Spleen (tissue), 11 donors: ENCODE measurements around the gene GLTP. TPM values are rescaled to one million over a fixed set of nuclear protein-coding genes. Genes with fewer than 3 reads are reported as not detected.

Experiments
- DNase-seq: peaks from one replicate; pipeline ENCODE4 v3.0.0-alpha.2; 2020
- H3K27ac ChIP-seq, 8 donors: fragments of 200-600 bp; sonication (generic) in 7 of 8; 1 replicate in 4 of 8; 2 replicates in 4 of 8; pipeline versions ENCODE4 v1.5.0 to v1.8.0; 2016 to 2021; ENCODE audit warnings: inconsistent platforms in 4 of 8, mild to moderate bottlenecking in 4 of 8, moderate library complexity in 1 of 8
- H3K27me3 ChIP-seq, 7 donors: fragments of 200-600 bp; sonication (generic) in 6 of 7; replicated peaks in 1 of 7; 1 replicate in 4 of 7; 2 replicates in 3 of 7; pipeline versions ENCODE4 v1.5.0 to v1.8.0; 2016 to 2021; ENCODE audit warnings: inconsistent platforms in 3 of 7, mild to moderate bottlenecking in 1 of 7
- H3K36me3 ChIP-seq, 6 donors: fragments of 200-600 bp; sonication (generic) in 5 of 6; 1 replicate in 4 of 6; 2 replicates in 2 of 6; pipeline versions ENCODE4 v1.5.0 to v1.8.0; 2016 to 2021; ENCODE audit warnings: inconsistent platforms in 2 of 6
- H3K4me1 ChIP-seq, 6 donors: fragments of 200-600 bp; sonication (generic) in 5 of 6; 1 replicate in 3 of 6; 2 replicates in 3 of 6; pipeline versions ENCODE4 v1.5.0 to v1.8.0; 2016 to 2021; ENCODE audit warnings: inconsistent platforms in 3 of 6
- H3K4me3 ChIP-seq, 8 donors: fragments of 200-600 bp; sonication (generic) in 7 of 8; 1 replicate in 4 of 8; 2 replicates in 4 of 8; pipeline versions ENCODE4 v1.5.0 to v1.8.0; 2016 to 2021; ENCODE audit warnings: inconsistent platforms in 4 of 8, mild to moderate bottlenecking in 4 of 8, moderate library complexity in 2 of 8
- H3K9me3 ChIP-seq, 8 donors: fragments of 200-600 bp; sonication (generic) in 7 of 8; 1 replicate in 4 of 8; 2 replicates in 4 of 8; pipeline versions ENCODE4 v1.5.0 to v1.8.0; 2016 to 2021; ENCODE audit warnings: inconsistent platforms in 4 of 8
- POLR2A ChIP-seq, 3 donors: fragments of 450-650 bp; IDR thresholded peaks; one replicate each; pipeline ENCODE4 v1.5.1; 2017; ENCODE audit warnings: antibody characterized with exemption in 3 of 3, mild to moderate bottlenecking in 1 of 3
- POLR2AphosphoS5 ChIP-seq, 3 donors: sonication (generic); formaldehyde crosslinking; IDR thresholded peaks; one replicate each; pipeline ENCODE4 v1.5.1; 2017; ENCODE audit warnings: antibody characterized with exemption in 3 of 3
- WGBS, 5 donors: extraction: QIAGEN DNeasy Blood & Tissue Kit in 3 of 5; methylation state at CpG; one replicate each; pipeline versions ENCODE4 v1.1.5 to v1.1.7; 2013 to 2018; 5-methylcytosine and 5-hydroxymethylcytosine counted together
- intact Hi-C: fragments of 100-400 bp; cut with DNase I; formaldehyde crosslinking; loops from one replicate; pipeline ENCODE4 v1.15.0; 2023; ENCODE audit warnings: low total_unique reads
- polyA plus RNA-seq, 3 donors: library from polyadenylated mRNA; stranded (reverse); fragments of 200-250 nt; gene quantifications; one replicate each; pipeline ENCODE4 v1.2.1, GENCODE V29; 2013
- total RNA-seq, 7 donors: library from RNA; depleted of rRNA in 3 of 7; stranded (reverse); fragments of >200 nt in 3 of 7; fragmentation: NEBNext Ultra II Directional in 4 of 7; extraction: Animal tissue kit (Norgen Biotek cat#: 25700) in 4 of 7; gene quantifications; one replicate each; pipeline versions ENCODE4 v1.1.0 to v1.2.1, GENCODE V29; 2016 to 2021
- TF ChIP-seq, protein P1 (sequence below), 11 experiments: fragments of 200-600 bp in 7 of 11; fragments of 450-650 bp in 4 of 11; sonication (generic) in 4 of 11; IDR thresholded peaks in 8 of 11; conservative IDR thresholded peaks in 3 of 11; 1 replicate in 7 of 11; 2 replicates in 4 of 11; pipeline versions ENCODE4 v1.4.0 to v1.8.0; 2016 to 2021; ENCODE audit warnings: antibody characterized with exemption in 11 of 11, inconsistent platforms in 4 of 11, mild to moderate bottlenecking in 1 of 11
- donor health status: healthy with polysubstance abuse.
- donor health status: DM: no; HTN: no; CAD: no; lungs with moderate emphysema.
- donor health status: DM: no; HTN: no; CAD: no.
- donor health status: Bipolar disorder and iron deficiency.
- donor health status: healthy.
- donor health status: DM: no; HTN: no; CAD: no.
- donor health status: DM: yes; HTN: yes; CAD: no.

GLTP gene
- total and polyA plus RNA-seq, 10 donors = 25.6 to 45.5 (median 31.8) TPM

DNA sequence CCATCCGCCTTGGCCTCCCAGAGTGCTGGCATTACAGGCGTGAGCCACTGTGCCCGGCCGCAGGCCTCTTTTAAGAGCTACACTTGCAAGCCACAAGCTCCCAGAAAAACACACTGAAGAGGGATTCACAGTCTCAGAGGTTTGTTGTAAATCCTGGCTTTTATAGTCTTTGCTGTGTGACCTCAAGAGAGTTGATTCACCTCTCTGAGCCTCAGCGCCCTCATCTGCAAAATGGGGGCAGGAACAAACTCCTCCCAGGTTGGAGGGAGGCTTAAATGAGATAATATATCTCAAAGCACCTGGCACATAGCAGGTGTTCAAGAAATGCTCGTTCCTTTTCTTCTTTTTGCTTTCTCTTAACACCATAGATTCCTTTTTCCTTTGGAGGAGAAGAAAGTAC is 15.8 kb upstream of the GLTP start:
- no peak for DNase-seq
- Histone ChIP-seq H3K27me3 (no peaks in the 10 kb centered on the region), H3K27ac (no peak overlapping the region), H3K4me1 (peaks cover 9 to 43% (median 30%) of the 10 kb centered on the region in 6 donors), H3K9me3 (no peaks in the 10 kb centered on the region), H3K4me3 (no peak overlapping the region), H3K36me3 (no peaks in the 10 kb centered on the region)
- WGBS, 5 donors = 87 to 95% (median 92%) methylated on average over 6 of the region's 6 CpGs
- intact Hi-C loops = no loop called here
- no peak for TF ChIP-seq POLR2AphosphoS5 (IDR thresholded peaks at IDR 0.05)
- TF ChIP-seq, protein P1, sequence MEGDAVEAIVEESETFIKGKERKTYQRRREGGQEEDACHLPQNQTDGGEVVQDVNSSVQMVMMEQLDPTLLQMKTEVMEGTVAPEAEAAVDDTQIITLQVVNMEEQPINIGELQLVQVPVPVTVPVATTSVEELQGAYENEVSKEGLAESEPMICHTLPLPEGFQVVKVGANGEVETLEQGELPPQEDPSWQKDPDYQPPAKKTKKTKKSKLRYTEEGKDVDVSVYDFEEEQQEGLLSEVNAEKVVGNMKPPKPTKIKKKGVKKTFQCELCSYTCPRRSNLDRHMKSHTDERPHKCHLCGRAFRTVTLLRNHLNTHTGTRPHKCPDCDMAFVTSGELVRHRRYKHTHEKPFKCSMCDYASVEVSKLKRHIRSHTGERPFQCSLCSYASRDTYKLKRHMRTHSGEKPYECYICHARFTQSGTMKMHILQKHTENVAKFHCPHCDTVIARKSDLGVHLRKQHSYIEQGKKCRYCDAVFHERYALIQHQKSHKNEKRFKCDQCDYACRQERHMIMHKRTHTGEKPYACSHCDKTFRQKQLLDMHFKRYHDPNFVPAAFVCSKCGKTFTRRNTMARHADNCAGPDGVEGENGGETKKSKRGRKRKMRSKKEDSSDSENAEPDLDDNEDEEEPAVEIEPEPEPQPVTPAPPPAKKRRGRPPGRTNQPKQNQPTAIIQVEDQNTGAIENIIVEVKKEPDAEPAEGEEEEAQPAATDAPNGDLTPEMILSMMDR (IDR thresholded peaks at IDR 0.05 in 8 of 11, conservative IDR thresholded peaks at IDR 0.05 in 3 of 11) = no peak
- no peak for TF ChIP-seq POLR2A (IDR thresholded peaks at IDR 0.05)

- Histone ChIP-seq H3K4me3 (no peak overlapping the region), H3K36me3 (no peaks in the 10 kb centered on the region), H3K4me1 (peaks cover 6 to 46% (median 25%) of the 10 kb centered on the region in 6 donors), H3K27me3 (no peaks in the 10 kb centered on the region), H3K27ac (no peak overlapping the region), H3K9me3 (no peaks in the 10 kb centered on the region)
- WGBS, 5 donors = 69 to 81% (median 78%) methylated on average over 4 of the region's 4 CpGs
- intact Hi-C loops = no loop called here
- TF ChIP-seq, protein P1 (IDR thresholded peaks at IDR 0.05 in 8 of 11, conservative IDR thresholded peaks at IDR 0.05 in 3 of 11) = no peak
- TF ChIP-seq POLR2A (IDR thresholded peaks at IDR 0.05) (no peak), POLR2AphosphoS5 (IDR thresholded peaks at IDR 0.05) (no peak)
- peak; percentile 41 for DNase-seq
These were observed 14.6 kb upstream of the GLTP start for GRCh38 chr12:109894939-109895338.

- Histone ChIP-seq H3K27me3 (no peaks in the 10 kb centered on the region), H3K4me1 (peaks cover 6 to 49% (median 30%) of the 10 kb centered on the region in 6 donors), H3K4me3 (no peak overlapping the region), H3K36me3 (no peaks in the 10 kb centered on the region), H3K27ac (peak overlapping the region in 4 of 8 donors; percentile 27 to 63 (median 42)), H3K9me3 (no peaks in the 10 kb centered on the region)
- intact Hi-C loops = no loop called here
- no peak for DNase-seq
- no peak for TF ChIP-seq POLR2AphosphoS5 (IDR thresholded peaks at IDR 0.05)
- TF ChIP-seq, protein P1 (IDR thresholded peaks at IDR 0.05 in 8 of 11, conservative IDR thresholded peaks at IDR 0.05 in 3 of 11) = no peak
- no peak for TF ChIP-seq POLR2A (IDR thresholded peaks at IDR 0.05)
- 80 to 86% (median 84%) methylated on average over 7 of the region's 7 CpGs for WGBS, 5 donors
These were observed 13.1 kb upstream of the GLTP start for GRCh38 chr12:109893261-109893995.

DNA sequence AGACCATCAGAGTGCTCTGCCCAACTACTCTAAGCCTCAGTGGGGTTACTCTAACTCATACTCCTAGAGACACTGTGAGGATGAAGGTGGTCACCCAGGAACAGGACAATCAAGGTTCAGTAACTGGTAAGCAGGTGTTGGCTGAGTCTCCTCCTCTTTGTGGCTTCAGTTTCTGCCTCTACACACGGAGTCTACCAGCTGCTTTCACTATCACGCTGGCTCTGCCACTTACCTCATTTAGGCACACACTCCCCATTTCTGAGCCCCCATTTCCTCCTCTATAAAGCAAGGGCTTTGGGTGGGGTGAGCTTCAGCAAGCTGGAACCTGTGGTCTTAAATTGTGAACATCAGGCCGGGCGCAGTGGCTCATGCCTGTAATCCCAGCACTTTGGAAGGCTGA is 12.4 kb upstream of the GLTP start:
- H3K4me3 ChIP-seq = no peak overlapping the region
- H3K27me3 ChIP-seq = no peaks in the 10 kb centered on the region
- H3K36me3 ChIP-seq = no peaks in the 10 kb centered on the region
- no peak for DNase-seq
- WGBS, 5 donors = 31 to 61% (median 48%) methylated on average over 4 of the region's 4 CpGs
- TF ChIP-seq, protein P1 (IDR thresholded peaks at IDR 0.05 in 8 of 11, conservative IDR thresholded peaks at IDR 0.05 in 3 of 11) = no peak
- TF ChIP-seq POLR2A (IDR thresholded peaks at IDR 0.05) (no peak), POLR2AphosphoS5 (IDR thresholded peaks at IDR 0.05) (no peak)
- peaks cover 10 to 56% (median 37%) of the 10 kb centered on the region in 6 donors for H3K4me1 ChIP-seq
- H3K9me3 ChIP-seq = no peaks in the 10 kb centered on the region
- intact Hi-C loops = no loop called here
- peak overlapping the region in 5 of 8 donors; percentile 27 to 63 (median 39) for H3K27ac ChIP-seq
